Subcutaneous adipose tissue (tissue), 4 donors: ENCODE measurements around the gene PDGFB. TPM values are rescaled to one million over a fixed set of nuclear protein-coding genes. Genes with fewer than 3 reads are reported as not detected.

Source experiments
- CTCF ChIP-seq: fragments of 450-650 bp; IDR thresholded peaks from one replicate; pipeline ENCODE4 v1.5.1; 2016; ENCODE audit warnings: low read depth, mild to moderate bottlenecking, control low read depth, antibody characterized with exemption, moderate library complexity
- total RNA-seq, 4 donors: library from RNA; depleted of rRNA; stranded (reverse); fragments of >200 nt; gene quantifications; one replicate each; pipeline ENCODE4 v1.1.0, GENCODE V29; 2016

PDGFB gene
- total RNA-seq, 4 donors from 2014 or later: 5.8 to 41.3 (median 8.4) TPM

DNA sequence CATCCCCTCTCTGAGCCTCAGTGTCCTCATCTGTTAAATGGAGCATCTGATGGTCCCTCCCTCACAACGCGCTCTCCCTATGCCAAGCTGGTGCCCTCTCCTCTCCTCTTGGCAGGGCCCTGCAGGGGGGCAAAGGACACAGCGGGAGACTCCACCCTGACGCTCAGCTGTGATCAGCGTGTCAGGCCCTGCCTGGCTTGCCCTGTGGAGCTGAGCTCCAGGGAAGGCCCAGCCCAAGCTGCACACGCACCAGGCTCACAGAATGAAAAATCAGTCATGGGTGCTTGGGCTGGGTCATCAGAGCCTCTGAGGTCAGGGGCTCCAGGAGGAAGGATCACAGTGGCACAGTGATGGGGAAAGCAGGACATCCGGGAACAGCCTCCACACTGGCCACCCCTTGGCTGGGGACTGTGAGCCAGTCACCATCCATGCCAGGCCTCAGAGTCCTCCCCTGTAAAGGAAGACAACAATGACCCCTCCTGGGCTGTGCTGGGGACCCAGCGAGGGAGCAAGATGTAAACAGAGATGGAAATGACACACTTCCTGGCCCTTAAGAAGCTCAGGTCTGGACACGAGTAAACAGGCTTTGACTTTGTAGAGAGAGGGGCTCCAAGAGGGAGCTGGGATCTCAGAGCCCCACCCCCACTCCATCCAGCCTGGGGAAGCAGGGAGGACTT is 38.0 kb upstream of the PDGFB start:
- TF ChIP-seq CTCF: no peak

- TF ChIP-seq CTCF: no peak
Measured at GRCh38 chr22:39281126-39281525, 36.3 kb upstream of the PDGFB start.

- TF ChIP-seq CTCF: no peak
Measured at GRCh38 chr22:39280250-39280649, 35.5 kb upstream of the PDGFB start.

GRCh38 chr22:39279170-39279850 is 34.5 kb upstream of the PDGFB start:
- no peak for TF ChIP-seq CTCF

- TF ChIP-seq CTCF: no peak
Measured at GRCh38 chr22:39278040-39278439, 33.3 kb upstream of the PDGFB start.

GRCh38 chr22:39277142-39277607 is 32.4 kb upstream of the PDGFB start:
- TF ChIP-seq CTCF: no peak

GRCh38 chr22:39276440-39277141 is 31.8 kb upstream of the PDGFB start:
- no peak for TF ChIP-seq CTCF
